Stomach smooth muscle (tissue), 2 donors: Measurements from ENCODE around the gene SYT10.

Source experiments
- H3K27ac ChIP-seq: one replicate; pipeline ENCODE4 v1.7.0; 2013; ENCODE audit warnings: mild to moderate bottlenecking, low read length, inconsistent platforms
- H3K27me3 ChIP-seq, 2 donors: one replicate each; pipeline ENCODE4 v1.7.0; 2013; ENCODE audit warnings: low read length in 2 of 2; ENCODE audit not compliant: insufficient read depth in 2 of 2, control insufficient read depth in 1 of 2
- H3K36me3 ChIP-seq, 2 donors: one replicate each; pipeline ENCODE4 v1.7.0; 2013; ENCODE audit warnings: low read length in 2 of 2; ENCODE audit not compliant: control insufficient read depth in 2 of 2, insufficient read depth in 2 of 2
- H3K4me1 ChIP-seq: one replicate; pipeline ENCODE4 v1.7.0; 2013; ENCODE audit warnings: low read length; ENCODE audit not compliant: control insufficient read depth, insufficient read depth
- H3K4me3 ChIP-seq, 2 donors: one replicate each; pipeline ENCODE4 v1.7.0; 2013; ENCODE audit warnings: low read length in 2 of 2
- H3K9ac ChIP-seq, 2 donors: one replicate each; pipeline ENCODE4 v1.7.0; 2013; ENCODE audit warnings: low read length in 2 of 2, mild to moderate bottlenecking in 1 of 2
- H3K9me3 ChIP-seq, 2 donors: one replicate each; pipeline ENCODE4 v1.7.0; 2013; ENCODE audit warnings: low read length in 2 of 2; ENCODE audit not compliant: control insufficient read depth in 2 of 2
- donor health status: healthy.
- donor health status: Pancreatic carcinoma.

SYT10 gene, protein sequence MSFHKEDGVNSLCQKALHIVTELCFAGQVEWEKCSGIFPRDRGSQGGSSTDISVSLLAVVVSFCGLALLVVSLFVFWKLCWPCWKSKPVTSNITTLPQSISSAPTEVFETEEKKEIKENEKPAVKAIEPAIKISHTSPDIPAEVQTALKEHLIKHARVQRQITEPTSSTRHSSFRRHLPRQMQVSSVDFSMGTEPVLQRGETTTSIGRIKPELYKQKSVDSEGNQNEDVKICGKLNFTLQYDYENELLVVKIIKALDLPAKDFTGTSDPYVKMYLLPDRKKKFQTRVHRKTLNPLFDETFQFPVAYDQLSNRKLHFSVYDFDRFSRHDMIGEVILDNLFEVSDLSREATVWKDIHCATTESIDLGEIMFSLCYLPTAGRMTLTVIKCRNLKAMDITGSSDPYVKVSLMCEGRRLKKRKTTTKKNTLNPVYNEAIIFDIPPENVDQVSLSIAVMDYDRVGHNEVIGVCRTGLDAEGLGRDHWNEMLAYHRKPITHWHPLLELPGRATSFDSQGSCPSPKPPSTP

GRCh38 chr12:33439587-33440011 lies at the start of gene SYT10:
SYT10 (minus strand) TSS chr12:33439819; CDS start chr12:33439522, 297 bp downstream.
- peak within 1 kb of the TSS; percentile 79 to 81 for H3K4me3 ChIP-seq
- no peaks in the 10 kb centered on the region for H3K36me3 ChIP-seq
- peaks cover 3% of the 10 kb centered on the region for H3K4me1 ChIP-seq
- H3K9ac ChIP-seq: no peak within 1 kb of the TSS
- no peaks in the 10 kb centered on the region for H3K9me3 ChIP-seq
- H3K27ac ChIP-seq: no peak within 1 kb of the TSS
- peaks cover 17 to 24% of the 10 kb centered on the region in 2 donors for H3K27me3 ChIP-seq

GRCh38 chr12:33488036-33488435 lies 48.4 kb upstream of the SYT10 start:
- no peak overlapping the region for H3K9ac ChIP-seq
- no peaks in the 10 kb centered on the region for H3K27me3 ChIP-seq
- H3K36me3 ChIP-seq: no peaks in the 10 kb centered on the region
- no peak overlapping the region for H3K4me3 ChIP-seq
- no peak overlapping the region for H3K27ac ChIP-seq
- peaks cover 0 to 7% of the 10 kb centered on the region in 2 donors for H3K9me3 ChIP-seq
- no peaks in the 10 kb centered on the region for H3K4me1 ChIP-seq

DNA sequence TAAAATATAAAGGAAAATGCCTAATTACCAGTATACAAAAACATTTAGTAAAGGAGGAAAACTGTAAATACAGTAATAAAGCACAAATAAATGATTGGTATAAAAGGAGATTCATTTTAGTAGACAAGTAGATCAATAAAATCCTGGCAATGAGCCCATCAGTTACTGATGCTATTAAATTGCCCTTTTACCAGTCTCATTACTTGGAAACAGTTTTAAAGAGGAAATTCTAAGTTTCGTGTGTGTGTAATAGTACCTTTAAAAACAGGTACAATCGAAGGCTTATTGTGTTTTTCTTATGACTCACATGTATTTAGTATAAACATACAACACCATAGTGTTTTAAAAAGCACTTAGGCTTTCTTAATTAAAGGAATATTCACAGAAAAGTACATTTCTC lies 46.4 kb upstream of the SYT10 start:
- H3K9me3 ChIP-seq: no peaks in the 10 kb centered on the region
- H3K36me3 ChIP-seq: no peaks in the 10 kb centered on the region
- no peak overlapping the region for H3K4me3 ChIP-seq
- no peaks in the 10 kb centered on the region for H3K4me1 ChIP-seq
- H3K9ac ChIP-seq: no peak overlapping the region
- no peak overlapping the region for H3K27ac ChIP-seq
- no peaks in the 10 kb centered on the region for H3K27me3 ChIP-seq

- H3K27me3 ChIP-seq: no peaks in the 10 kb centered on the region
- no peak overlapping the region for H3K9ac ChIP-seq
- H3K9me3 ChIP-seq: no peaks in the 10 kb centered on the region
- no peak overlapping the region for H3K4me3 ChIP-seq
- no peak overlapping the region for H3K27ac ChIP-seq
- H3K4me1 ChIP-seq: no peaks in the 10 kb centered on the region
- H3K36me3 ChIP-seq: no peaks in the 10 kb centered on the region
These were observed 44.5 kb upstream of the SYT10 start for GRCh38 chr12:33484161-33484560.

DNA sequence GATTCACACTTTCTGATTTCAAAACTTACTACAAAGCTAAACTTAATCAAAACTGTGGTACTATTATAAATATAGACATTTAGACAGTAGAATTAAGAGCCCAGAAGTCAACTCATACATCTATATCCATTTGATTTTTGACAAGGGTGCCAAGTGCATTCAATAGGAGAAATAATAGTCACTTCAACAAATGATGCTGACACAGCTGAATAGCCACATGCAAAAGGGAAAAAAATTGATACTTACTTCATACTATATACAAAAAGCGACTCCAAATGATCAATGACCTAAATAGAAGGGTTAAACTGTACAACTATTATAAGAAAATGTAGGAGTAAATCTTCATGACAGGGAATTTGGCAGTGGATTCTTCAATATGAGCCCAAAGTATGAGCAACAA lies 40.7 kb upstream of the SYT10 start:
- no peak overlapping the region for H3K4me3 ChIP-seq

GRCh38 chr12:33476058-33476457 lies 36.4 kb upstream of the SYT10 start:
- Histone ChIP-seq H3K27ac (no peak overlapping the region), H3K4me1 (no peaks in the 10 kb centered on the region), H3K27me3 (no peaks in the 10 kb centered on the region), H3K36me3 (no peaks in the 10 kb centered on the region), H3K9me3 (no peaks in the 10 kb centered on the region), H3K9ac (no peak overlapping the region), H3K4me3 (no peak overlapping the region)

More for the DNA sequence above, 40.7 kb upstream of the SYT10 start:
- H3K36me3 ChIP-seq: no peaks in the 10 kb centered on the region
- H3K9me3 ChIP-seq: no peaks in the 10 kb centered on the region
- no peak overlapping the region for H3K27ac ChIP-seq
- H3K9ac ChIP-seq: no peak overlapping the region
- H3K4me1 ChIP-seq: no peaks in the 10 kb centered on the region
- no peaks in the 10 kb centered on the region for H3K27me3 ChIP-seq

GRCh38 chr12:33472299-33472698 lies 32.7 kb upstream of the SYT10 start:
- Histone ChIP-seq H3K27ac (no peak overlapping the region), H3K9ac (no peak overlapping the region), H3K4me3 (no peak overlapping the region), H3K9me3 (no peaks in the 10 kb centered on the region), H3K27me3 (no peaks in the 10 kb centered on the region), H3K36me3 (no peaks in the 10 kb centered on the region), H3K4me1 (no peaks in the 10 kb centered on the region)

DNA sequence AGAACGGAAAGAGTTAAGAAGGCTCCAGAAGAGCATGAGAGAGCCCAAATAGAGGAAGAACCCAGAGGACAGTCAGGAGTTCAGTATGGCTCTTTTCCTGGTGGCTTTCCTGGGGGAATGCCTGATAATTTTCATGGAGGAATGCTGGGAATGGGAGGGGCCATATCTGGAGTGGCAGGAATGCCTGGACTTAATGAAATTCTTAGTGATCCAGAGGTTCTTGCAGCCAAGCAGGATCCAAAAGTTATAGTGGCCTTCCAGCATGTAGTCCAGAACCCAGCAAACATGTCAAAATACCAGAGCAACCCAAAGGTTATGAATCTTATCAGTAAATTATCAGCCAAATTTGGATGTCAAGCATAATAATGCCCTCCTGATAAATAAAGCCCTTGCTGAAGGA lies 15.5 kb upstream of the SYT10 start:
- H3K9ac ChIP-seq: no peak overlapping the region
- H3K4me3 ChIP-seq: no peak overlapping the region
- H3K36me3 ChIP-seq: no peaks in the 10 kb centered on the region
- no peaks in the 10 kb centered on the region for H3K27me3 ChIP-seq
- H3K4me1 ChIP-seq: no peaks in the 10 kb centered on the region
- no peak overlapping the region for H3K27ac ChIP-seq
- H3K9me3 ChIP-seq: no peaks in the 10 kb centered on the region

DNA sequence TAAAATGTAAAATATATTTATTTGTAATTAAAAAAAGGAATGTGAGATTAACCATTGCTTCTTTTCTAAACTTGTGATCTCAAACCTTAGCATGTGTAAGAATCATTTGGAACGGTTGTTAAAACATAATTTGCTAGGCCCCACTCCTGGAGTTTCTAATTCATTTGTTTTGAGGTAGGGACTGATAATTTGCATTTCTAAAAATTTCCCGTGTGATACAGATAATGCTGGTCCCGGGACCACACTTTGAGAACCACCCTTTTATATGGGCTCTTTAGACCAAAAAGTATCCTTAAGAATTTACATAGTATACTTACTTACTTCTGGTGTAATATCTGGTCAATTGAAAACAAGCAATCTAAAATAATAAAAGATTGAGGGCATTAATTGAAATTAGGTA lies 10.9 kb upstream of the SYT10 start:
- Histone ChIP-seq H3K4me3 (no peak overlapping the region), H3K9me3 (no peaks in the 10 kb centered on the region), H3K36me3 (no peaks in the 10 kb centered on the region), H3K27me3 (no peaks in the 10 kb centered on the region), H3K27ac (no peak overlapping the region), H3K4me1 (no peaks in the 10 kb centered on the region), H3K9ac (no peak overlapping the region)

- no peak overlapping the region for H3K9ac ChIP-seq
- H3K27me3 ChIP-seq: peaks cover 17 to 24% of the 10 kb centered on the region in 2 donors
- H3K4me1 ChIP-seq: peaks cover 3% of the 10 kb centered on the region
- no peaks in the 10 kb centered on the region for H3K9me3 ChIP-seq
- H3K4me3 ChIP-seq: no peak overlapping the region
- H3K27ac ChIP-seq: no peak overlapping the region
- H3K36me3 ChIP-seq: no peaks in the 10 kb centered on the region
These were observed 858 bp upstream of the SYT10 start for GRCh38 chr12:33440477-33440876.
